MM.1S (cell line): ENCODE results near the gene CD248.

Experiments used
- DNase-seq: peaks from one replicate; pipeline ENCODE4 v3.0.0-alpha.2; 2015
- H2AFZ ChIP-seq: fragments of 300-600 bp; sonication (generic); 2 replicates; pipeline ENCODE4 v1.6.0; 2016; ENCODE audit warnings: antibody characterized with exemption, low read length
- H3F3A ChIP-seq: fragments of 300-600 bp; sonication (generic); 2 replicates; pipeline ENCODE4 v1.6.1; 2016; ENCODE audit warnings: mild to moderate bottlenecking, antibody characterized with exemption, low read length, moderate library complexity, mixed read lengths; ENCODE audit not compliant: insufficient read depth
- H3K27ac ChIP-seq: fragments of 300-600 bp; sonication (generic); 2 replicates; pipeline ENCODE4 v1.5.1; 2016; ENCODE audit warnings: mild to moderate bottlenecking, low read length
- H3K27me3 ChIP-seq: fragments of 300-600 bp; sonication (generic); replicated peaks from 2 replicates; pipeline ENCODE4 v1.6.0; 2016; ENCODE audit warnings: low read length; ENCODE audit not compliant: insufficient read depth
- H3K36me3 ChIP-seq: fragments of 300-600 bp; sonication (generic); replicated peaks from 2 replicates; pipeline ENCODE4 v1.6.1; 2016; ENCODE audit warnings: mild to moderate bottlenecking, low read length, mixed read lengths; ENCODE audit not compliant: insufficient read depth
- H3K4me1 ChIP-seq: fragments of 300-600 bp; sonication (generic); 2 replicates; pipeline ENCODE4 v1.6.1; 2016; ENCODE audit warnings: low read length, mixed read lengths
- H3K4me2 ChIP-seq: fragments of 300-600 bp; sonication (generic); 2 replicates; pipeline ENCODE4 v1.6.0; 2016; ENCODE audit warnings: low read depth, low read length
- H3K4me3 ChIP-seq: fragments of 300-600 bp; sonication (generic); 2 replicates; pipeline ENCODE4 v1.5.1; 2016; ENCODE audit warnings: low read length, mixed read lengths
- H3K79me2 ChIP-seq: fragments of 300-600 bp; sonication (generic); 2 replicates; pipeline ENCODE4 v1.6.1; 2016; ENCODE audit warnings: mixed run types, low read length, mixed read lengths
- H3K9ac ChIP-seq: fragments of 300-600 bp; sonication (generic); 2 replicates; pipeline ENCODE4 v1.6.1; 2016; ENCODE audit warnings: low read length, mixed read lengths
- H3K9me2 ChIP-seq: fragments of 300-600 bp; sonication (generic); replicated peaks from 2 replicates; pipeline ENCODE4 v1.6.1; 2016; ENCODE audit warnings: mild to moderate bottlenecking, low read length, mixed read lengths; ENCODE audit not compliant: insufficient read depth
- H3K9me3 ChIP-seq: fragments of 300-600 bp; sonication (generic); replicated peaks from 2 replicates; pipeline ENCODE4 v1.6.1; 2016; ENCODE audit warnings: mild to moderate bottlenecking, low read length, mixed read lengths; ENCODE audit not compliant: insufficient read depth
- H4K20me1 ChIP-seq: fragments of 300-600 bp; sonication (generic); 2 replicates; pipeline ENCODE4 v1.6.1; 2016; ENCODE audit warnings: mild to moderate bottlenecking, low read length, moderate library complexity, mixed read lengths; ENCODE audit not compliant: insufficient read depth
- EZH2 ChIP-seq: fragments of 300-600 bp; sonication (generic); optimal IDR thresholded peaks from 2 replicates; pipeline ENCODE3; 2017; ENCODE audit warnings: low read depth, mild to moderate bottlenecking, antibody characterized with exemption, low read length, mixed read lengths
- EZH2phosphoT487 ChIP-seq: fragments of 300-600 bp; sonication (generic); IDR thresholded peaks from 2 replicates; pipeline ENCODE4 v1.6.1; 2018; ENCODE audit warnings: antibody characterized with exemption, low read length
- TF ChIP-seq, protein P1 (sequence below): fragments of 300-600 bp; sonication (generic); IDR thresholded peaks from 2 replicates; pipeline ENCODE4 v1.5.1; 2016; ENCODE audit warnings: antibody characterized with exemption, low read length, mixed read lengths

The CD248 gene

DNA sequence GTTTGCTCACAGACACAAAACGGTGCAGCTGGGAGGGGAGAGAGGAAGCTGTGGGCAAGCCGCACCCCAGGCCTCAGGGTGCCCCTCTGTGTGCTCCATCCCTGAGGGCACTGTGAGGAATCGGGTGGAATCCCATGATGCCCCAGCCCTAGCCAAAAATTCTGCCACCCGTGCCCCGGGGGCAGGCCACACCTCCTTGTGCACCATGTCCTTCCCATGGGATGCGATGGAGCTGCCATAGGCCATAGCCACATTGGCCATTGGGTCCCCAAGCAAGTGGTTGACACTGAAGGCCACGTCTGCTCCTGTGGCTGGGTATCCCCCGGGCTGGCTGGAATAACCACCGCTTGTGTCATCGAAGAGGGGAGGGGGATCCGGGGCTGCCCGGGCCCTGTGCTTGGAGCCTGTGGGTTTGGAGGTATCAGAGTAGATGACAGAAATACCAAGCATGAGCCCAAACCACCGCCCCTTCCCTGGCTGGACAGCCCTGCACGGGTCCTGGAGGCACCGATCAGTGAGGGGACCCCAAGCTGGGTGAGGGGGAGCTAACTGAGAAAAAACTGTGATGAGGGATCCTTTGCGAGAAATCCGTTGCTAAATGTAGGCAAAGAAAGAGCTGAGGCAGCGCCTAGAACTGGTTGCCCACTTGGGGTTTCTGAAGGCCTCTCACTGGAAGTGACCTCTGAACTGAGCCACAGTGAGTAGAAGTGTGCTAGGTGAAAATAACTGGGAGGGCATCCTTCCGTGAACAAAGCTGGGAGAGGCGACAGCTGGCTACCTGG, 28.8 kb downstream of the CD248 start:
- H3K4me3 ChIP-seq: peak overlapping the region; percentile 77
- peaks cover 7% of the 10 kb centered on the region for H3F3A ChIP-seq
- H3K27me3 ChIP-seq: peaks cover 24% of the 10 kb centered on the region
- H3K79me2 ChIP-seq: peaks cover 13% of the 10 kb centered on the region
- DNase-seq: no peak
- no peaks in the 10 kb centered on the region for H3K9me3 ChIP-seq
- H2AFZ ChIP-seq: peak overlapping the region; percentile 24
- peak overlapping the region; percentile 87 for H3K4me2 ChIP-seq
- no peaks in the 10 kb centered on the region for H3K36me3 ChIP-seq
- peak overlapping the region; percentile 91 for H3K9ac ChIP-seq
- peak overlapping the region; percentile 42; the same call in 1 of the 2 replicates for H3K27ac ChIP-seq
- no peaks in the 10 kb centered on the region for H3K9me2 ChIP-seq
- no peaks in the 10 kb centered on the region for H4K20me1 ChIP-seq
- H3K4me1 ChIP-seq: peaks cover 15% of the 10 kb centered on the region
- TF ChIP-seq, protein P1, sequence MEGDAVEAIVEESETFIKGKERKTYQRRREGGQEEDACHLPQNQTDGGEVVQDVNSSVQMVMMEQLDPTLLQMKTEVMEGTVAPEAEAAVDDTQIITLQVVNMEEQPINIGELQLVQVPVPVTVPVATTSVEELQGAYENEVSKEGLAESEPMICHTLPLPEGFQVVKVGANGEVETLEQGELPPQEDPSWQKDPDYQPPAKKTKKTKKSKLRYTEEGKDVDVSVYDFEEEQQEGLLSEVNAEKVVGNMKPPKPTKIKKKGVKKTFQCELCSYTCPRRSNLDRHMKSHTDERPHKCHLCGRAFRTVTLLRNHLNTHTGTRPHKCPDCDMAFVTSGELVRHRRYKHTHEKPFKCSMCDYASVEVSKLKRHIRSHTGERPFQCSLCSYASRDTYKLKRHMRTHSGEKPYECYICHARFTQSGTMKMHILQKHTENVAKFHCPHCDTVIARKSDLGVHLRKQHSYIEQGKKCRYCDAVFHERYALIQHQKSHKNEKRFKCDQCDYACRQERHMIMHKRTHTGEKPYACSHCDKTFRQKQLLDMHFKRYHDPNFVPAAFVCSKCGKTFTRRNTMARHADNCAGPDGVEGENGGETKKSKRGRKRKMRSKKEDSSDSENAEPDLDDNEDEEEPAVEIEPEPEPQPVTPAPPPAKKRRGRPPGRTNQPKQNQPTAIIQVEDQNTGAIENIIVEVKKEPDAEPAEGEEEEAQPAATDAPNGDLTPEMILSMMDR: no peak
- TF ChIP-seq EZH2phosphoT487: no peak
- TF ChIP-seq EZH2: no peak

DNA sequence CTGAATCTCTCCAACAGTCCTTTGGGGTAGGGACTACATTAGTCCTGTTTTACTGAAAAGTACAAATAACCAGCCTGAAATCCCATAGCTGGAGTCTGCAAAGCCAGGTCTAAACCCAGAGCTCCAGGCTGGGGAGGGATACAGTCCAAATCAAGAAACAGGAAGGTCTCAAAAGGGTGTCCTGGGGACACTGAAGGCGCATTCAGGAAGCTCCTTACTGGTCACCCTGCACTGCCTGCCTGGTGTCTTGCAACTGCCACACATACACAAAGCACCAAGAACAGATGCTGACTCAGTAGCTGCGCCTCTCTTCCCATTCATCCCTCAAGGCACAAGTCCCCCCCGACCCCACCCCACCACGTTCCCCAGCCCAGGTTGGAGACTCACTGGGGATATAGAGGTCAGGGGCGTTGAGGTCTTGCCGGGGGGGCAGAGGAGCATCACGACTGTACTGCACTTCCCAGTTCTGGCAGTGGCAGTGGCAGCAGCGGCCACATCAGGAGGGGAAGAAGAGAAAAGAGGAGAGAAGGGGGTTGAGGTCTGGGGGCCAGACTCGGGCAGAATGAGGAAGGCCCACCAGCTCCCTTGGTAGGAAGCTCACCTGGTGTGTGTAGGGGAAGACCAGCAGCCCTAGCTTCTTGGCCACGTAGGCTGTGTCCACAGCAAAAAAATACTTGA, 29.5 kb downstream of the CD248 start:
- TF ChIP-seq EZH2: no peak
- TF ChIP-seq EZH2phosphoT487: no peak
- TF ChIP-seq, protein P1: no peak
- Histone ChIP-seq H3F3A (peaks cover 7% of the 10 kb centered on the region), H3K27me3 (peaks cover 17% of the 10 kb centered on the region), H3K79me2 (peaks cover 13% of the 10 kb centered on the region), H3K27ac (no peak overlapping the region), H2AFZ (no peak overlapping the region), H3K4me1 (peaks cover 19% of the 10 kb centered on the region), H3K9ac (no peak overlapping the region), H4K20me1 (no peaks in the 10 kb centered on the region), H3K9me2 (no peaks in the 10 kb centered on the region), H3K4me2 (no peak overlapping the region), H3K36me3 (no peaks in the 10 kb centered on the region), H3K4me3 (no peak overlapping the region), H3K9me3 (no peaks in the 10 kb centered on the region)
- DNase-seq: no peak

DNA sequence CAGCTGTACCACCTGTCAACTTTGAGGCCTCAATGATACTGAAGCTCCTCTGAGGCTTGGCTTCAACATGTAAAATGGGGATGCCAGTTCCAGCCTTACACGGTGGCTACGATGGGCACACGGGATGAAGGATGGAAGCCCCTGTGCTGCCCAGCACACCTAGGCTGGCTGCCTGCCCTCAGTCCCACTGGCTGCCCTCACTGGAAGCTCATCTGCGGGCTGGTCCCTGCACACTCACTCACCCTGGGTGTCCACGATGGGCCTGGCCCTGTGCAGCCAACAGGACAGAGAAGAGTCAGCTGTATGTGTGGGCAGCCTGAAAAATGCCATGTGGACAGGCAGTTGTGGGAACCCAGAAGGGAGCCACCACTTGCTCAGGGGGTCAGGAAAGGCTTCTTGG, 30.1 kb downstream of the CD248 start:
- Histone ChIP-seq H4K20me1 (no peaks in the 10 kb centered on the region), H3K36me3 (no peaks in the 10 kb centered on the region), H3K4me2 (no peak overlapping the region), H3K27me3 (peaks cover 12% of the 10 kb centered on the region), H2AFZ (no peak overlapping the region), H3K27ac (no peak overlapping the region), H3K9me2 (no peaks in the 10 kb centered on the region), H3K4me1 (peaks cover 23% of the 10 kb centered on the region), H3K9me3 (no peaks in the 10 kb centered on the region), H3K4me3 (no peak overlapping the region), H3K9ac (no peak overlapping the region), H3K79me2 (peaks cover 13% of the 10 kb centered on the region), H3F3A (peaks cover 7% of the 10 kb centered on the region)
- TF ChIP-seq EZH2phosphoT487 (no peak), EZH2 (no peak)
- TF ChIP-seq, protein P1: no peak
- DNase-seq: no peak
